ENCODE results near the gene NUP42. TPM values are rescaled to one million over a fixed set of nuclear protein-coding genes. Genes with fewer than 3 reads are reported as not detected.

The NUP42 gene
- total and polyA plus RNA-seq, 2 donors (not counting 3 experiments of a cell fraction or from before 2014, with no cell fraction given): 31.5 to 38.6 TPM

GRCh38 chr7:23238983-23239652 is 57.3 kb downstream of the NUP42 start:
- DNase-seq (ENCODE audit: low read depth, low spot score) (no peak), FAIRE-seq (no peak)
- no peak overlapping the region for H2AFZ ChIP-seq (ENCODE audit: low read depth, low read length)
- no peaks in the 10 kb centered on the region for H3K9me3 ChIP-seq (replicated peaks; ENCODE audit: control insufficient read depth, insufficient read depth, low read length)
- CTCF ChIA-PET: interaction anchor here (0.6 to 2.5 kb wide), 2 partner anchors 11 to 15 kb away, joined by 3 to 10 read pairs; no protein-coding TSS in a partner anchor
- no peak for TF ChIP-seq EZH2 (IDR thresholded peaks at IDR 0.05; ENCODE audit: borderline replicate concordance, low read depth, low read length, severe bottlenecking)
- TF ChIP-seq FOS (IDR thresholded peaks at IDR 0.05; ENCODE audit: borderline replicate concordance, insufficient read depth, low read length): no peak
- TF ChIP-seq JUN (IDR thresholded peaks at IDR 0.05; ENCODE audit: borderline replicate concordance, insufficient read depth, insufficient read length, low read depth): no peak
- TF ChIP-seq POLR2AphosphoS5 (IDR thresholded peaks at IDR 0.05; ENCODE audit: insufficient read depth, low read depth, low read length): no peak
- TF ChIP-seq, protein P1, sequence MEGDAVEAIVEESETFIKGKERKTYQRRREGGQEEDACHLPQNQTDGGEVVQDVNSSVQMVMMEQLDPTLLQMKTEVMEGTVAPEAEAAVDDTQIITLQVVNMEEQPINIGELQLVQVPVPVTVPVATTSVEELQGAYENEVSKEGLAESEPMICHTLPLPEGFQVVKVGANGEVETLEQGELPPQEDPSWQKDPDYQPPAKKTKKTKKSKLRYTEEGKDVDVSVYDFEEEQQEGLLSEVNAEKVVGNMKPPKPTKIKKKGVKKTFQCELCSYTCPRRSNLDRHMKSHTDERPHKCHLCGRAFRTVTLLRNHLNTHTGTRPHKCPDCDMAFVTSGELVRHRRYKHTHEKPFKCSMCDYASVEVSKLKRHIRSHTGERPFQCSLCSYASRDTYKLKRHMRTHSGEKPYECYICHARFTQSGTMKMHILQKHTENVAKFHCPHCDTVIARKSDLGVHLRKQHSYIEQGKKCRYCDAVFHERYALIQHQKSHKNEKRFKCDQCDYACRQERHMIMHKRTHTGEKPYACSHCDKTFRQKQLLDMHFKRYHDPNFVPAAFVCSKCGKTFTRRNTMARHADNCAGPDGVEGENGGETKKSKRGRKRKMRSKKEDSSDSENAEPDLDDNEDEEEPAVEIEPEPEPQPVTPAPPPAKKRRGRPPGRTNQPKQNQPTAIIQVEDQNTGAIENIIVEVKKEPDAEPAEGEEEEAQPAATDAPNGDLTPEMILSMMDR (IDR thresholded peaks at IDR 0.05; ENCODE audit: extremely low read depth in 1 of 2, insufficient read depth in 1 of 2, low read depth in 1 of 2, low read length in 2 of 2): no peak
- TF ChIP-seq POLR2A (IDR thresholded peaks at IDR 0.05; ENCODE audit: low read depth, low read length): no peak
- no peak for TF ChIP-seq MAX (IDR thresholded peaks at IDR 0.05; ENCODE audit: insufficient read depth, insufficient read length)
- TF ChIP-seq MYC (IDR thresholded peaks at IDR 0.05; ENCODE audit: low read depth, low read length): no peak
- no peak for TF ChIP-seq GATA2 (IDR thresholded peaks at IDR 0.05; ENCODE audit: insufficient read depth, insufficient read length, low read depth, low read length)
- no peaks in the 10 kb centered on the region for H3K9me1 ChIP-seq (replicated peaks; ENCODE audit: control insufficient read depth, extremely low read depth, insufficient read depth, low read length)
- no TSS peak for BruUV-seq (replicated peaks)
- H3K36me3 ChIP-seq (ENCODE audit: control insufficient read depth in 2 of 2, extremely low read depth in 1 of 2, insufficient read depth in 2 of 2, low read length in 2 of 2): no peaks in the 10 kb centered on the region
- intact Hi-C loops (cut with micrococcal nuclease): no loop called here
- H4K20me1 ChIP-seq (replicated peaks; ENCODE audit: control insufficient read depth, extremely low read depth, insufficient read depth, low read length): no peaks in the 10 kb centered on the region
- H3K79me2 ChIP-seq (ENCODE audit: control insufficient read depth, insufficient read depth, low read length): no peaks in the 10 kb centered on the region
- no peak overlapping the region for H3K27ac ChIP-seq (ENCODE audit: insufficient read depth, low read depth, low read length)
- H3K27me3 ChIP-seq (ENCODE audit: control insufficient read depth in 2 of 2, insufficient read depth in 2 of 2, low read length in 2 of 2): peaks cover 0 to 11% of the 10 kb centered on the region in 2 experiments
- no peaks in the 10 kb centered on the region for H3K4me1 ChIP-seq (ENCODE audit: control insufficient read depth, extremely low read depth, insufficient read depth, low read length)
- no peak overlapping the region for H3K9ac ChIP-seq (replicated peaks; ENCODE audit: extremely low read depth, insufficient read depth, low read length)
- dilution Hi-C loops (cut with MboI; ENCODE audit: extremely low pct_ligation_motif_present, low sequenced_read_pairs): no loop called here
- no peak overlapping the region for H3K4me3 ChIP-seq (replicated peaks in 1 of 3; ENCODE audit: insufficient read depth in 1 of 3, low read depth in 1 of 3, low read length in 3 of 3)
- H3K4me2 ChIP-seq (ENCODE audit: insufficient read depth, low read length): no peak overlapping the region
- POLR2A ChIA-PET: no interaction called here

Data from endothelial cell of umbilical vein (primary cell).